ENCODE results near the gene SLC15A5.

SLC15A5 gene

GRCh38 chr12:16277585-16277984, at the start of gene SLC15A5:
TSS of gene SLC15A5 (minus strand) at chr12:16277685. CDS start at chr12:16277685, 0 bp downstream.
- no peak for DNase-seq (ENCODE audit: low read depth in 4 of 4, low spot score in 1 of 4)

- DNase-seq (ENCODE audit: low read depth in 4 of 4, low spot score in 1 of 4) = no peak
Observed at GRCh38 chr12:16325426-16325825, 47.9 kb upstream of the SLC15A5 start.

GRCh38 chr12:16324772-16325171, 47.3 kb upstream of the SLC15A5 start:
- no peak for DNase-seq (ENCODE audit: low read depth in 4 of 4, low spot score in 1 of 4)

GRCh38 chr12:16324272-16324671, 46.8 kb upstream of the SLC15A5 start:
- DNase-seq (ENCODE audit: low read depth in 4 of 4, low spot score in 1 of 4) = no peak

- DNase-seq (ENCODE audit: low read depth in 4 of 4, low spot score in 1 of 4) = no peak
Observed at GRCh38 chr12:16323638-16324037, 46.2 kb upstream of the SLC15A5 start.

- no peak for DNase-seq (ENCODE audit: low read depth in 4 of 4, low spot score in 1 of 4)
Observed at GRCh38 chr12:16323010-16323409, 45.5 kb upstream of the SLC15A5 start.

GRCh38 chr12:16310934-16311333, 33.4 kb upstream of the SLC15A5 start:
- no peak for DNase-seq (ENCODE audit: low read depth in 4 of 4, low spot score in 1 of 4)

- no peak for DNase-seq (ENCODE audit: low read depth in 4 of 4, low spot score in 1 of 4)
Observed at GRCh38 chr12:16307856-16308475, 30.5 kb upstream of the SLC15A5 start.

GRCh38 chr12:16303939-16304338, 26.5 kb upstream of the SLC15A5 start:
- DNase-seq (ENCODE audit: low read depth in 4 of 4, low spot score in 1 of 4) = no peak

- DNase-seq (ENCODE audit: low read depth in 4 of 4, low spot score in 1 of 4) = no peak
Observed at GRCh38 chr12:16300736-16301135, 23.3 kb upstream of the SLC15A5 start.

- no peak for DNase-seq (ENCODE audit: low read depth in 4 of 4, low spot score in 1 of 4)
Observed at GRCh38 chr12:16300122-16300521, 22.6 kb upstream of the SLC15A5 start.

- DNase-seq (ENCODE audit: low read depth in 4 of 4, low spot score in 1 of 4) = no peak
Observed at GRCh38 chr12:16299403-16299802, 21.9 kb upstream of the SLC15A5 start.

- no peak for DNase-seq (ENCODE audit: low read depth in 4 of 4, low spot score in 1 of 4)
Observed at GRCh38 chr12:16297521-16297920, 20.0 kb upstream of the SLC15A5 start.

- DNase-seq (ENCODE audit: low read depth in 4 of 4, low spot score in 1 of 4) = no peak
Observed at GRCh38 chr12:16294376-16294956, 17.0 kb upstream of the SLC15A5 start.

- DNase-seq (ENCODE audit: low read depth in 4 of 4, low spot score in 1 of 4) = no peak
Observed at GRCh38 chr12:16291032-16291431, 13.5 kb upstream of the SLC15A5 start.

- DNase-seq (ENCODE audit: low read depth in 4 of 4, low spot score in 1 of 4) = no peak
Observed at GRCh38 chr12:16285586-16285985, 8.1 kb upstream of the SLC15A5 start.

- DNase-seq (ENCODE audit: low read depth in 4 of 4, low spot score in 1 of 4) = no peak
Observed at GRCh38 chr12:16282978-16283377, 5.5 kb upstream of the SLC15A5 start.

GRCh38 chr12:16282081-16282480, 4.6 kb upstream of the SLC15A5 start:
- DNase-seq (ENCODE audit: low read depth in 4 of 4, low spot score in 1 of 4) = no peak

- no peak for DNase-seq (ENCODE audit: low read depth in 4 of 4, low spot score in 1 of 4)
Observed at GRCh38 chr12:16281157-16281556, 3.7 kb upstream of the SLC15A5 start.

GRCh38 chr12:16272222-16272621, 5.3 kb downstream of the SLC15A5 start:
- no peak for DNase-seq (ENCODE audit: low read depth in 4 of 4, low spot score in 1 of 4)

GRCh38 chr12:16271062-16271461, 6.4 kb downstream of the SLC15A5 start:
- DNase-seq (ENCODE audit: low read depth in 4 of 4, low spot score in 1 of 4) = no peak

- no peak for DNase-seq (ENCODE audit: low read depth in 4 of 4, low spot score in 1 of 4)
Observed at GRCh38 chr12:16269946-16270345, 7.5 kb downstream of the SLC15A5 start.

GRCh38 chr12:16266085-16266484, 11.4 kb downstream of the SLC15A5 start:
- no peak for DNase-seq (ENCODE audit: low read depth in 4 of 4, low spot score in 1 of 4)
